ENCODE data around the gene DDX31. TPM values are rescaled to one million over a fixed set of nuclear protein-coding genes. Genes with fewer than 3 reads are reported as not detected.
A peak's percentile ranks its signal among the peaks of the same experiment; 100 is the strongest.

The DDX31 gene
- total RNA-seq, 1 experiment from 2014 or later: 26.2 TPM

- H3K27ac Mint-ChIP-seq: no peak overlapping the region
- POLR2A ChIA-PET: interaction anchor here (1.5 kb wide), 1 partner anchor 79 kb away, joined by 5 read pairs; the partner anchor contains the start of genes DDX31 and GTF3C4
- ATAC-seq (peak; percentile 10), DNase-seq (ENCODE audit: low spot score) (no peak)
- no peaks in the 10 kb centered on the region for H3K9me3 Mint-ChIP-seq
- CTCF ChIA-PET: interaction anchor here (0.6 kb wide), 1 partner anchor 138 kb away, joined by 3 read pairs; no protein-coding TSS in a partner anchor
- peaks cover 8% of the 10 kb centered on the region for H3K36me3 Mint-ChIP-seq
- peaks cover 77% of the 10 kb centered on the region for H3K27me3 Mint-ChIP-seq (ENCODE audit: low read depth)
- no peak for TF ChIP-seq E2F5 (CRISPR knock-in tag; IDR thresholded peaks at IDR 0.05)
- TF ChIP-seq PRDM15 (CRISPR knock-in tag; IDR thresholded peaks at IDR 0.05): peak; percentile 68
- H3K4me3 Mint-ChIP-seq: peak overlapping the region; percentile 67
- peaks cover 54% of the 10 kb centered on the region for H3K4me1 Mint-ChIP-seq
Observed at GRCh38 chr9:132590318-132591182, 79.2 kb downstream of the DDX31 start.

GRCh38 chr9:132590037-132590317 lies 79.8 kb downstream of the DDX31 start:
- no peaks in the 10 kb centered on the region for H3K9me3 Mint-ChIP-seq
- H3K4me1 Mint-ChIP-seq: peaks cover 59% of the 10 kb centered on the region
- peak overlapping the region; percentile 67 for H3K4me3 Mint-ChIP-seq
- ChIA-PET CTCF (no interaction called here), POLR2A (interaction anchor here (1.5 kb wide), 1 partner anchor 80 kb away, joined by 5 read pairs; the partner anchor contains the start of genes DDX31 and GTF3C4)
- H3K36me3 Mint-ChIP-seq: peaks cover 8% of the 10 kb centered on the region; the same call in 1 of the 2 replicates
- H3K27ac Mint-ChIP-seq: no peak overlapping the region
- peaks cover 83% of the 10 kb centered on the region for H3K27me3 Mint-ChIP-seq (ENCODE audit: low read depth)
- no peak for ATAC-seq
- no peak for DNase-seq (ENCODE audit: low spot score)
- TF ChIP-seq E2F1 (CRISPR knock-in tag; IDR thresholded peaks at IDR 0.05) (no peak), FOXP1 (CRISPR knock-in tag; IDR thresholded peaks at IDR 0.05; ENCODE audit: borderline replicate concordance) (no peak), CREB1 (CRISPR knock-in tag; IDR thresholded peaks at IDR 0.05) (no peak), CREM (CRISPR knock-in tag; IDR thresholded peaks at IDR 0.05) (no peak), E2F5 (CRISPR knock-in tag; IDR thresholded peaks at IDR 0.05) (no peak), ZNF425 (CRISPR knock-in tag; conservative IDR thresholded peaks at IDR 0.05) (no peak)

GRCh38 chr9:132589148-132590036 lies 80.4 kb downstream of the DDX31 start:
- Mint-ChIP-seq H3K4me3 (peak overlapping the region; percentile 59), H3K36me3 (peaks cover 6% of the 10 kb centered on the region; the same call in 1 of the 2 replicates), H3K9me3 (no peaks in the 10 kb centered on the region), H3K27ac (no peak overlapping the region), H3K27me3 (ENCODE audit: low read depth) (peaks cover 89% of the 10 kb centered on the region), H3K4me1 (peaks cover 62% of the 10 kb centered on the region)
- CTCF ChIA-PET: interaction anchor here (1.0 kb wide), 1 partner anchor 42 kb away, joined by 3 read pairs; no protein-coding TSS in a partner anchor
- POLR2A ChIA-PET: interaction anchor here (1.5 kb wide), 1 partner anchor 81 kb away, joined by 5 read pairs; the partner anchor contains the start of genes DDX31 and GTF3C4
- ATAC-seq: peak; percentile 6
- peak; percentile 58 for DNase-seq (ENCODE audit: low spot score)
- TF ChIP-seq STAT6 (CRISPR knock-in tag; conservative IDR thresholded peaks at IDR 0.05; ENCODE audit: low read depth) (no peak), E2F5 (CRISPR knock-in tag; IDR thresholded peaks at IDR 0.05) (no peak), USF1 (CRISPR knock-in tag; IDR thresholded peaks at IDR 0.05) (no peak), SOX15 (CRISPR knock-in tag; IDR thresholded peaks at IDR 0.05) (no peak), PRRX2 (CRISPR knock-in tag; IDR thresholded peaks at IDR 0.05) (no peak), JAZF1 (CRISPR knock-in tag; IDR thresholded peaks at IDR 0.05) (no peak)

Measured in WTC11 (cell line).